KOPT-K1 (cell line): Measurements from ENCODE around the gene ERI3.

Experiments used
- H3K27ac ChIP-seq: fragments of 200-600 bp; sonication (generic); 2 replicates; pipeline ENCODE4 v1.5.1; 2016; ENCODE audit warnings: antibody characterized with exemption, mild to moderate bottlenecking, low read depth, low read length; ENCODE audit not compliant: poor library complexity, severe bottlenecking
- H3K36me3 ChIP-seq: fragments of 200-600 bp; sonication (generic); 2 replicates; pipeline ENCODE4 v1.5.1; 2017; ENCODE audit warnings: antibody characterized with exemption, mild to moderate bottlenecking, low read length, moderate library complexity; ENCODE audit not compliant: insufficient read depth
- H3K9me3 ChIP-seq: fragments of 200-600 bp; sonication (generic); 2 replicates; pipeline ENCODE4 v1.5.1; 2017; ENCODE audit warnings: antibody characterized with exemption, low read length, mild to moderate bottlenecking; ENCODE audit not compliant: insufficient read depth, poor library complexity, severe bottlenecking

The ERI3 gene

DNA sequence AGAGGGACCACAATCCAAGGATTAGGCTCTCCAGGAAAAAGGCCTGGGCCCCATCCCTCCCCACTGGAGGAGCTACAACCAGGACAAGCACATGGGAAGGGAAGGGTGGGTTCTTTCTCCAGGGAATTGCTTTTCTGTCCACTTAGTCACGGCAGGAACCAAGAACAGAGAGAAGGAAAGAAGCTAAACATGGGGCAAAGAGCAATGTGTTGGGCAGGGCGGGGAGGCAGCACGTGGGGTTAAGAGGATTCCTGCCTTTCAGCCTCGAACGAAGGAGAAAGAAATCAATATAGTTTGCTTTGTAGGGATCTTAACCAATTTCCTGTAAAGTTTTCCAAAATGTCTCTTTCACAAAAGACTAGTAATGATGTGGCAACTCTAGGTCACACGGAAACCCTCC, 21.7 kb downstream of the ERI3 start:
- peaks cover 56% of the 10 kb centered on the region for H3K36me3 ChIP-seq
- H3K9me3 ChIP-seq, result no peaks in the 10 kb centered on the region
- no peak overlapping the region for H3K27ac ChIP-seq

- no peaks in the 10 kb centered on the region for H3K9me3 ChIP-seq
- H3K36me3 ChIP-seq, result peaks cover 47% of the 10 kb centered on the region
- H3K27ac ChIP-seq, result no peak overlapping the region
Measured at GRCh38 chr1:44332505-44332904, 22.6 kb downstream of the ERI3 start.

DNA sequence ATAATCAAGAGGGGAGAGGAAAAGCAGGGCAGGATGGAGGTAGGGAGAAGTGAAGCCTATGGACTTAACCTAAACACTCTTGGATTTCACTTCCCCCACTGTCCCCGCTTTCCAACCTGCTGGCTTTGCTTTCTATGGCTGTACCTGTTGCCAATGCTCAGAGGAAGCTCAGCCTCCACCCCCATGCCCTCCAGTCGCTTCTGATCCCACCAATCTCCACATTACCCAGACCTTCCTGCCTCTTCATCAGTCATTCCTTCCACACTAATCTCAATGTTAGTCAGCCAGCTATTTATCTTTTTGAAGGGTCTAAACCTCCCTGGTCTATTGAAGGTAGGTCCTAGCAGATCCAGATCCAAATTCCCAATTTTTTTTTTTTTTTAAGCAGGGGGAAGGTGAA, 24.1 kb downstream of the ERI3 start:
- peaks cover 35% of the 10 kb centered on the region for H3K36me3 ChIP-seq
- H3K27ac ChIP-seq, result no peak overlapping the region
- H3K9me3 ChIP-seq, result no peaks in the 10 kb centered on the region

DNA sequence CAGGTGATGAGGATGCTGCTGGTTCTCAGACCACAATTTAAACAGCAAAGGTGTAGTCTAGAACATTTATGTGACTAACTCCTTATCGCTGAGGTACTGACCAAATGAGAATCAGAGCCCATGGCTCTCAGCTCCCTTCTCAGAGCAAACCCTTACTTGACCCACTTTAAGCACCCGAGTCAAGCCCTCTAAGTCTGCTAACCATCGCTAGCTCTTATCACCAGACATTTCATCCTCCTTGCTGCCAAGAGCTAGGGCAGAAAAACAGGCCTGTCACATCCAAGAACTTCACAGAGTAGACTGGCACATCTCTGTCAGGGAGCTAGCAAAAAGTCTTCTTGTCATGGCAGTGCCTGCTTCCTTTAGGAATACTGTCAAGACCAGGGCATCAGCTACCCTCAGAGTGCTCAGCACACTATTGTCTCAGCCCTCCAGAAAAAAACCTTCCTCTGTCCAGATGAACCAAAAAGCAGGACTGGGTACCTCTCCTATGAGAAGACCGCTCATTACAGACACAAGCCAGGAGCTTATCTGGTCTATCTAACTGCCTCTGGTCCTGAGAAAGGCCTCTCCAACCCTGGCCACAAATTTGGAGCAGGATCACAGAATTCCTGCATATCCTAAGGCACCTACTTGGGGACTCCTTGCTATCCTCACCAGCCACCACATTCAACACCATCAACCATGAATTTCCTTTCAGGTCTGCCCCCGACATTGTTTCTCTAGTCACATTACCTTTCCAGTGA, 26.2 kb downstream of the ERI3 start:
- H3K27ac ChIP-seq, result no peak overlapping the region
- no peaks in the 10 kb centered on the region for H3K9me3 ChIP-seq
- peaks cover 20% of the 10 kb centered on the region; the same call in 1 of the 2 replicates for H3K36me3 ChIP-seq

GRCh38 chr1:44327679-44328491, 27.2 kb downstream of the ERI3 start:
- H3K27ac ChIP-seq, result no peak overlapping the region
- no peaks in the 10 kb centered on the region for H3K9me3 ChIP-seq
- H3K36me3 ChIP-seq, result peaks cover 16% of the 10 kb centered on the region; the same call in 1 of the 2 replicates

GRCh38 chr1:44326821-44327465, 28.1 kb downstream of the ERI3 start:
- Histone ChIP-seq H3K36me3 (peaks cover 15% of the 10 kb centered on the region; the same call in 1 of the 2 replicates), H3K27ac (no peak overlapping the region), H3K9me3 (no peaks in the 10 kb centered on the region)

GRCh38 chr1:44326024-44326701, 28.9 kb downstream of the ERI3 start:
- peaks cover 10% of the 10 kb centered on the region; the same call in 1 of the 2 replicates for H3K36me3 ChIP-seq
- H3K9me3 ChIP-seq, result no peaks in the 10 kb centered on the region
- no peak overlapping the region for H3K27ac ChIP-seq

DNA sequence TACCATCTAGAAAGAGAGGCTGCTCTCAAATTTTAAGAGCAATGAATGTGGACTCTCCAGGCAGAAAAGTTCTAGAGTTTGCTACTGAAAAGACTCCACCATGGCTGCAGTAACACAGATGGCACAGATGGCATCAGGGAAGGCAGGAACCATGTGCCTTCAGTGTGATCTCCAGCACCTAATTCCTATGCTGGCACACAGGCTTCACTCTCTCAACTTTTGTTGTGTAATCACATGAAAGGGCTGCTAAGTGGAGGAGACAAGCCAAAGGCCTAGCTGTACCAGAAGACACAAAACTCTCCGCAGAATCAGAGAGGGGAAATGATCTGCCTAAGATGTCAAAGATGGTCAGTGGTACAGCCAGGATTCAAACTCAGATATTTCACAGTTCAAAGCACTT, 31.1 kb downstream of the ERI3 start:
- Histone ChIP-seq H3K36me3 (peaks cover 20% of the 10 kb centered on the region), H3K9me3 (no peaks in the 10 kb centered on the region), H3K27ac (no peak overlapping the region)

- Histone ChIP-seq H3K9me3 (no peaks in the 10 kb centered on the region), H3K27ac (no peak overlapping the region), H3K36me3 (peaks cover 36% of the 10 kb centered on the region)
Measured at GRCh38 chr1:44322367-44322766, 32.7 kb downstream of the ERI3 start.

GRCh38 chr1:44321466-44321865, 33.6 kb downstream of the ERI3 start:
- Histone ChIP-seq H3K36me3 (peaks cover 45% of the 10 kb centered on the region), H3K27ac (no peak overlapping the region), H3K9me3 (no peaks in the 10 kb centered on the region)

- H3K36me3 ChIP-seq, result peaks cover 73% of the 10 kb centered on the region
- H3K27ac ChIP-seq, result no peak overlapping the region
- H3K9me3 ChIP-seq, result no peaks in the 10 kb centered on the region
Measured at GRCh38 chr1:44318097-44319088, 36.7 kb downstream of the ERI3 start.

GRCh38 chr1:44316231-44316759, 38.8 kb downstream of the ERI3 start:
- H3K9me3 ChIP-seq, result no peaks in the 10 kb centered on the region
- H3K36me3 ChIP-seq, result peaks cover 87% of the 10 kb centered on the region
- H3K27ac ChIP-seq, result no peak overlapping the region

DNA sequence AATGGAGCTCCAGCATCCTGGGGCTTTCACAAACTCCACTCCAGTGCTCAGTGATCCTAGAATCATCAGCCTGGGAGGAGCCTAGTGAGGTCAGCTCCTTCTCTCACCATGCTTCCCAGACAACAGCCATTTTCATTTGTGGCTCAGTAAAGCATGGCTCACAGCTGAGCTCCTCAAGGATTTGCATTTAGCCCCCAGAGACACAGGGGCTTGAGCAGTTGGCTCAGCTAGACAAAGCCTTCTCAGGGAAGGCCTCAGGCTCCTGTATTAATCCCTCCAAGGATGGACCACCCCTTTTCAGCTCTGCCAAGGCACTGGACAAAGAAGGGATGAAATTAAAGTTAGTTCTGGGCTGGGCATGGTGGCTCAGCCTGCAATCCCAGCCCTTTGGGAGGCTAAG, 39.5 kb downstream of the ERI3 start:
- Histone ChIP-seq H3K27ac (no peak overlapping the region), H3K36me3 (peaks cover 95% of the 10 kb centered on the region), H3K9me3 (no peaks in the 10 kb centered on the region)

DNA sequence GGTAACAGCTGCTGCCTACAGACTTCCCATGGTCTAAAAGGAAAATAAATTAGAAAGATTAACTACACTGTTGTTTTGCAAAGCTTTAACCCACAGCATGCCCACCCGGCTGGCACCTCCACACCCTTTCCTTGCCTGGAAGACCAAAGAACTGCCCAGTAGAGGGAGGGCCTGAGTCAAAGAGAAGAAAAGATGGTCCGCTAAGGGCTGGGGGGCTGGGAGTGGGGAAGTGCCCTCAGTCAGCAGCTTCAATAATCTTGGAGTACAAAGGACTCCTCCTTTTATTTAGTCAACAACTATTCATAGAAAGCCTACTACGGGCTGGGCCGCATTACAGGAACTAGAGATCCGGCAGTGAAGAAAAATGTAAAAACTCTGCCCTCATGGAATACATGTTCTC, 40.6 kb downstream of the ERI3 start:
- Histone ChIP-seq H3K9me3 (no peaks in the 10 kb centered on the region), H3K27ac (no peak overlapping the region), H3K36me3 (peaks cover 96% of the 10 kb centered on the region)
